Left ventricle myocardium inferior (tissue), 1 donor: ENCODE measurements around the gene RLN2. TPM values are rescaled to one million over a fixed set of nuclear protein-coding genes. Genes with fewer than 3 reads are reported as not detected.

Experiments
- DNase-seq: peaks from one replicate; pipeline ENCODE4 v3.0.0-alpha.2; 2020
- H3K27ac ChIP-seq: fragments of 200-600 bp; replicated peaks from 2 replicates; pipeline ENCODE4 v1.8.0; 2021
- H3K27me3 ChIP-seq: fragments of 200-600 bp; 2 replicates; pipeline ENCODE4 v1.8.0; 2021; ENCODE audit warnings: low read depth
- H3K36me3 ChIP-seq: fragments of 200-600 bp; 2 replicates; pipeline ENCODE4 v1.8.0; 2021
- H3K4me1 ChIP-seq: fragments of 200-600 bp; 2 replicates; pipeline ENCODE4 v1.8.0; 2021
- H3K4me3 ChIP-seq: fragments of 200-600 bp; 2 replicates; pipeline ENCODE4 v1.8.0; 2021; ENCODE audit warnings: mild to moderate bottlenecking, moderate library complexity
- H3K9me3 ChIP-seq: fragments of 200-600 bp; replicated peaks from 2 replicates; pipeline ENCODE4 v1.8.0; 2021
- intact Hi-C: fragments of 100-400 bp; cut with micrococcal nuclease; formaldehyde crosslinking; loops from one replicate; pipeline ENCODE4 v1.11.0; 2022
- total RNA-seq: library from RNA; stranded (reverse); fragmentation: NEBNext Ultra II Directional; extraction: Animal tissue kit (Norgen Biotek cat#: 25700); gene quantifications from one replicate; pipeline ENCODE4 v1.2.1, GENCODE V29; 2021
- TF ChIP-seq, protein P1 (sequence below): fragments of 200-600 bp; IDR thresholded peaks from 2 replicates; pipeline ENCODE4 v1.8.0; 2021; ENCODE audit warnings: antibody characterized with exemption, mild to moderate bottlenecking, borderline replicate concordance
- donor health status: DM: no; HTN: yes; CAD: no; lungs with severe emphysema.

Gene RLN2
- total RNA-seq, 1 donor from 2014 or later = 0.44 TPM

DNA sequence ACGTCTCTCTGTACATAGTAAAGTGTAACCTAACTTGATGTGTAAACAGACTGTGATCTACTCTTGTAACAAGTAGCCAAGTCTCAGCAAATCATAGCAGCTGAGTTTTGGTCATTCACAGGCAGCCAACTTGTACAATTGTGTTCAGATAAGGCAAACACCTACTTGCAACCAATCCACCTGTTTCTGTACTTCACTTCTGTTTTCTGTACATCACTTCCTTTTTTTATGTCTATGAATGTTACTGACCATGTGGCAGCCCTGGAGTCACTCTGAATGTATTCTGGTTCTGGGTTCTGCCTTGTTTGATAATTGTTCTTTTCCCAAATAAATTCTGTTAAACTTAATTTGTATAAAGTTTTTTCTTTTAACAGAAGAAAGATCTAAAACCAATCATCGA, 26.0 kb downstream of the RLN2 start:
- TF ChIP-seq, protein P1, sequence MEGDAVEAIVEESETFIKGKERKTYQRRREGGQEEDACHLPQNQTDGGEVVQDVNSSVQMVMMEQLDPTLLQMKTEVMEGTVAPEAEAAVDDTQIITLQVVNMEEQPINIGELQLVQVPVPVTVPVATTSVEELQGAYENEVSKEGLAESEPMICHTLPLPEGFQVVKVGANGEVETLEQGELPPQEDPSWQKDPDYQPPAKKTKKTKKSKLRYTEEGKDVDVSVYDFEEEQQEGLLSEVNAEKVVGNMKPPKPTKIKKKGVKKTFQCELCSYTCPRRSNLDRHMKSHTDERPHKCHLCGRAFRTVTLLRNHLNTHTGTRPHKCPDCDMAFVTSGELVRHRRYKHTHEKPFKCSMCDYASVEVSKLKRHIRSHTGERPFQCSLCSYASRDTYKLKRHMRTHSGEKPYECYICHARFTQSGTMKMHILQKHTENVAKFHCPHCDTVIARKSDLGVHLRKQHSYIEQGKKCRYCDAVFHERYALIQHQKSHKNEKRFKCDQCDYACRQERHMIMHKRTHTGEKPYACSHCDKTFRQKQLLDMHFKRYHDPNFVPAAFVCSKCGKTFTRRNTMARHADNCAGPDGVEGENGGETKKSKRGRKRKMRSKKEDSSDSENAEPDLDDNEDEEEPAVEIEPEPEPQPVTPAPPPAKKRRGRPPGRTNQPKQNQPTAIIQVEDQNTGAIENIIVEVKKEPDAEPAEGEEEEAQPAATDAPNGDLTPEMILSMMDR = no peak
- H3K4me1 ChIP-seq = no peaks in the 10 kb centered on the region
- no peaks in the 10 kb centered on the region for H3K27me3 ChIP-seq
- H3K36me3 ChIP-seq = no peaks in the 10 kb centered on the region
- intact Hi-C loops = no loop called here
- H3K27ac ChIP-seq = no peak overlapping the region
- H3K4me3 ChIP-seq = no peak overlapping the region
- no peaks in the 10 kb centered on the region for H3K9me3 ChIP-seq
- no peak for DNase-seq

DNA sequence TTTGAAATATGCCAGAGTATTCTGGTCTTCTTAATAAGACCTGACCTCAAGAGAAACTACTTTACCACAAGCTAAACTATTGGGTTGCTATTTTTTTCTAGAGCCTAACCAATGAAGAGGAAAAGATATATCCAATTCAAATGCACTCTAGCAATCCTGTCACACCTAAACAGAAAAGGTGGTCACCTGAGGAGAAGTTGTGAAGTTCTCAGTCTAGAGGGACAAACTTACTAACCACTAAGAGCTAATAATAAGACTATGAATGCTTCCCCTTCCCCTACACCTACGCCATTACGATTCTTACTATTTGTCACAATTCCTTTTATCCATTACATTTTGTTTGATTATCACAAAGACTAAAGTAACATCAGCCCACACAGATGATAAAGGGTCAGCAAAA, 29.7 kb downstream of the RLN2 start:
- intact Hi-C loops = no loop called here
- H3K4me3 ChIP-seq = no peak overlapping the region
- no peak for DNase-seq
- H3K27ac ChIP-seq = no peak overlapping the region
- TF ChIP-seq, protein P1 = no peak
- no peaks in the 10 kb centered on the region for H3K36me3 ChIP-seq
- H3K9me3 ChIP-seq = no peaks in the 10 kb centered on the region
- H3K27me3 ChIP-seq = no peaks in the 10 kb centered on the region
- no peaks in the 10 kb centered on the region for H3K4me1 ChIP-seq

DNA sequence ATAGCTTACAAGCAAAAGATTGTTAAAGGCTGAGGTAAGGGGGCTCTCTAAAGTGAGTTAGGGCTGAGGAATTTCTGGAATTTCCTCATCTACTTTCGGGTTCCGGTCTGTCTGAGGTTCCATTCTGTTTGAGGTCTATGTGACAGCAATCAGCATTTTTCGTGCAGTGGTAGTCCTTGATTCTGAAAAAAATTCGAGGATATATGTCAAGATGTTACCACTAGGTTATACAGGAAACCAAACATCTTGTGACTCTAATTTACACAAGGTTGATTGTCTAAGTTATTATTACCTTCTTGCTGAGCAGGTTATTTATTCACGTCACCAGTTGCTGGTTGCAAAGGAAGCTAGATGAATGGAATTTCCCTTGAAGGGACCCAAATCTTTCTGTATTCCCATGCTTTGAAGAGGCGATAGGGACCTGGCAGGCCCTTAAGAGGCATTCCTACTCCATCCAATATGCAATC, 35.2 kb downstream of the RLN2 start:
- intact Hi-C loops = no loop called here
- no peak overlapping the region for H3K4me3 ChIP-seq
- H3K27me3 ChIP-seq = no peaks in the 10 kb centered on the region
- no peaks in the 10 kb centered on the region for H3K36me3 ChIP-seq
- TF ChIP-seq, protein P1 = no peak
- no peak for DNase-seq
- H3K27ac ChIP-seq = no peak overlapping the region
- H3K4me1 ChIP-seq = no peaks in the 10 kb centered on the region
- no peaks in the 10 kb centered on the region for H3K9me3 ChIP-seq

DNA sequence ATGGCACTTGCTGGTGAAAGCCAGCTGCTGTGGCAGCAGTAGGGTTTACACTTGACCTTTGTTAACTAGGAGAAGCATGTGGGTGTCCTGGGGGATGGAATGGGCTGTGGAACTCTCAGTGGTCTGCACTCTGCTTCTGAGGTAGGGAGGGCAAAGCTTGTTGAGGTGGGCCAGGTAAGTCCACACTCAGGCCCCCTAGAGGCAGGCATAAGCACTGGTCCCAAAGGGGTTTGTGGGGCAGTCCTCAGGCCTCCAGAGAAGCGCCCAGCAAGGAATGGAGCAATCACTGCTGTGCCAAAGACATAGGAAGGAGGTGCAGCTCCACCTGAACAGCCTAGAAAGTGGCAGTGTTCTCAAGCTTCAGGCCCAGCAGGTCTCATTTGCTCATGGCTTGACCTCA, 38.6 kb downstream of the RLN2 start:
- TF ChIP-seq, protein P1 = no peak
- Histone ChIP-seq H3K27me3 (no peaks in the 10 kb centered on the region), H3K36me3 (no peaks in the 10 kb centered on the region), H3K4me3 (no peak overlapping the region), H3K27ac (no peak overlapping the region), H3K9me3 (no peaks in the 10 kb centered on the region), H3K4me1 (no peaks in the 10 kb centered on the region)
- no peak for DNase-seq
- intact Hi-C loops = no loop called here

GRCh38 chr9:5264219-5264595, 40.3 kb downstream of the RLN2 start:
- H3K36me3 ChIP-seq = no peaks in the 10 kb centered on the region
- TF ChIP-seq, protein P1 = no peak
- intact Hi-C loops = no loop called here
- DNase-seq = no peak
- H3K27ac ChIP-seq = no peak overlapping the region
- no peaks in the 10 kb centered on the region for H3K4me1 ChIP-seq
- peaks cover 8% of the 10 kb centered on the region for H3K9me3 ChIP-seq
- H3K27me3 ChIP-seq = no peaks in the 10 kb centered on the region
- H3K4me3 ChIP-seq = no peak overlapping the region
